Lower lobe of right lung (tissue), 2 donors: ENCODE data around the gene SAMD4B. TPM values are rescaled to one million over a fixed set of nuclear protein-coding genes. Genes with fewer than 3 reads are reported as not detected.

Source experiments
- ATAC-seq, 2 donors: fragments of 200-7000 bp; cut with Tn5 transposase; one replicate each; pipeline ENCODE4 v1.9.1; 2020 to 2022; ENCODE audit warnings: mild to moderate bottlenecking in 2 of 2, moderate library complexity in 2 of 2
- DNase-seq: peaks from one replicate; pipeline ENCODE4 v3.0.0-alpha.2; 2020
- H3K27ac ChIP-seq: fragments of 200-600 bp; one replicate; pipeline ENCODE4 v1.8.0; 2022
- H3K27me3 ChIP-seq: fragments of 200-600 bp; one replicate; pipeline ENCODE4 v1.8.0; 2022; ENCODE audit warnings: low read depth
- H3K36me3 ChIP-seq: fragments of 200-600 bp; one replicate; pipeline ENCODE4 v1.8.0; 2022; ENCODE audit warnings: mild to moderate bottlenecking
- H3K4me1 ChIP-seq: fragments of 200-600 bp; one replicate; pipeline ENCODE4 v1.8.0; 2022
- H3K4me3 ChIP-seq: fragments of 200-600 bp; one replicate; pipeline ENCODE4 v1.8.0; 2022; ENCODE audit warnings: mild to moderate bottlenecking
- H3K9me3 ChIP-seq: fragments of 200-600 bp; one replicate; pipeline ENCODE4 v1.8.0; 2022
- CTCF ChIP-seq: fragments of 200-600 bp; IDR thresholded peaks from one replicate; pipeline ENCODE4 v1.8.0; 2022; ENCODE audit warnings: antibody characterized with exemption, mild to moderate bottlenecking
- intact Hi-C: fragments of 100-400 bp; cut with DNase I; formaldehyde crosslinking; loops from one replicate; pipeline ENCODE4 v1.11.0; 2022
- total RNA-seq: library from RNA; stranded (reverse); fragmentation: NEBNext Ultra II Directional; extraction: Animal tissue kit (Norgen Biotek cat#: 25700); gene quantifications from one replicate; pipeline ENCODE4 v1.2.1, GENCODE V29; 2021
- donor health status: DM: no; HTN: yes; CAD: no; lungs with severe emphysema.

The SAMD4B gene
- total RNA-seq, 1 donor from 2014 or later: 74.4 TPM

GRCh38 chr19:39303373-39304184 lies 38.6 kb upstream of the SAMD4B start:
- no peak for TF ChIP-seq CTCF
- no peak overlapping the region for H3K27ac ChIP-seq
- no peaks in the 10 kb centered on the region for H3K9me3 ChIP-seq
- DNase-seq: no peak
- peaks cover 20% of the 10 kb centered on the region for H3K27me3 ChIP-seq
- intact Hi-C loops: no loop called here
- no peaks in the 10 kb centered on the region for H3K36me3 ChIP-seq
- H3K4me3 ChIP-seq: no peak overlapping the region
- ATAC-seq: peak in 1 of 2 donors; percentile 36
- H3K4me1 ChIP-seq: no peaks in the 10 kb centered on the region

- Histone ChIP-seq H3K27me3 (peaks cover 20% of the 10 kb centered on the region), H3K9me3 (no peaks in the 10 kb centered on the region), H3K36me3 (no peaks in the 10 kb centered on the region), H3K4me3 (no peak overlapping the region), H3K27ac (no peak overlapping the region), H3K4me1 (no peaks in the 10 kb centered on the region)
- ATAC-seq: no peak
- intact Hi-C loops: no loop called here
- TF ChIP-seq CTCF: no peak
- DNase-seq: no peak
Observed at GRCh38 chr19:39304185-39304513, 38.1 kb upstream of the SAMD4B start.

DNA sequence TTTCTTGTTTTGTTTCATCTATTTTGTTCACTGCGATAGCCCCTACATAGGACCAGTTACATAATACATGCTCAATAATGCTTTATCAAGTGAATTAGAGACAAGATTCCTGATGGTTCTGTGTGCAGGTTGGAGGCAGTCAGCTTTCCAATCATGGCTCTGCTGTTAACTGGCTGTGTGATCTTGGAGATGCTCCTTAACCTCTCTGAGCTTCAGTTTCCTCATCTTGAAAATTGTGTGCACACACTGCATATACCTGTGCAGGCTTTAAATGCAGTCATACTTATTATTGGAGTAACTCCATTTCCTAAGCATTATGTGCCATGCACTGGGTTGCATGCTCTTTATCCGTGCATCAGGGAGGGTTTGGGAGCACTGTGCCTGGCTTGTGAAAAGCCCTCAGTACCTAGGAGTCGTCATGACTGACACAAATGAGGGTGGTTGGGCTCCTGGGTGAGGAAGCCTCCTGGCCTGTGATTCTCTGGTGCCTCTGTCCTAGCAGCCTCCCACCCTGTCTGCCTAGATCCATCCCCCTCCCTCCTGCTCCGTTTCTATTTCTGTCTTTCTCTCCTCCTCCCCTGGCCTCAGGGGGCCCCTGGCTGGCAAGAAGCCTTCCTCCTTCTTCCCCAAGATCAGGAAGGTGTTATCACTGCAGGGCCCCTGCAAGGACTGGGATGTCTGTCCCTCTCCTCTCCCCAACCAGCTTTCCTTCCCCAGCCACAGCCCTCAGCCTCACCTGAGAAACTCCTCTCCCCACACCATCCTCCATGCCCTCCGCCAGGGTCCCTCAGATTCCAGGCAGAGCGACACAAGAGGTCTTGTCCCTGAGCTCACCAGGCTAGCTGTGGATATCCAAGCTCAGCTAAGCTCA lies 37.3 kb upstream of the SAMD4B start:
- no peak for TF ChIP-seq CTCF
- DNase-seq (no peak), ATAC-seq (no peak)
- H3K36me3 ChIP-seq: no peaks in the 10 kb centered on the region
- H3K4me3 ChIP-seq: no peak overlapping the region
- intact Hi-C loops: no loop called here
- H3K9me3 ChIP-seq: no peaks in the 10 kb centered on the region
- H3K27me3 ChIP-seq: peaks cover 20% of the 10 kb centered on the region
- no peak overlapping the region for H3K27ac ChIP-seq
- H3K4me1 ChIP-seq: no peaks in the 10 kb centered on the region

GRCh38 chr19:39306075-39306474 lies 36.1 kb upstream of the SAMD4B start:
- Histone ChIP-seq H3K4me1 (no peaks in the 10 kb centered on the region), H3K27ac (no peak overlapping the region), H3K27me3 (peaks cover 20% of the 10 kb centered on the region), H3K36me3 (no peaks in the 10 kb centered on the region), H3K9me3 (no peaks in the 10 kb centered on the region), H3K4me3 (no peak overlapping the region)
- intact Hi-C loops: no loop called here
- ATAC-seq: no peak
- DNase-seq: no peak
- no peak for TF ChIP-seq CTCF

DNA sequence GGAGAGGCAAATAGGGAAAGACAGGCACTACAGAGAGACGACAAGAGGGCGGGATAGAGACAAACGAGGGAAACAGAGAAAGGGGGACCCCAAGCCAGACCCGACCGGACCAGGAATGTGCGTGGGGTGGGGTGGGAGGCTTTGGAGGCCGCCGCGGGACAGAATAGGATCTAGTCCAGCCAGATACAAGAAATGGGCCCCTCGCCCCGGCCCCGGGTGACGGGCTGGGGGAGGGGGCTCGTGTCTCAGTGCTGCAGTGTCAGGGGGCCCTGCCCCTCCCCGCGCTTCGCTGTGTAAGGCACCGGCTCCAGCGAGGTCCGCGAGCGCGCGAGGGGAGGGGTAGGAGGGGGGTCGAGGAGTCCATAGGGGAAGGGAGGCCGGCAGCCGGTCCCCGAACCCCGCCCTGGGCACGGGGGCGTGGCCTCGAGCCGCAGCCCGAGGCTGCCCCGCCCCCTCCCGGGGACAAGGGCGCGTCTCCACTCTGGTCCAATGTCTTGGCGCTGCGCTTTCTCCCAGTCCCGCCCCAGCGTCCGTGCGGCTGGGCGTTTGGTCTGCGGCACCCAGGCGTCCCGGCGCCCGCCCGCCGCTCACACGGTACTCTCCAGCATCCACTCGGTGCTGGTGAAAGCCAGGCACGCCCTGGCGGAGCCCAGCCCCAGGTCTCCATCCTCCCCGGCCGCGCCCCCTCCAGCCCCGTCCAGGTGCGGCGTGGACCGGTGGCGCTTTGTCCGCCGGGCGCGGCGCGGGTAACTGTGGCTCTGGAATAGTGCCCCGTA lies 35.0 kb upstream of the SAMD4B start:
- peaks cover 20% of the 10 kb centered on the region for H3K27me3 ChIP-seq
- intact Hi-C loops: no loop called here
- H3K4me1 ChIP-seq: no peaks in the 10 kb centered on the region
- ATAC-seq (peak; percentile 88 to 94), DNase-seq (peak; percentile 64)
- TF ChIP-seq CTCF: no peak
- H3K4me3 ChIP-seq: peak overlapping the region; percentile 34
- H3K9me3 ChIP-seq: no peaks in the 10 kb centered on the region
- no peaks in the 10 kb centered on the region for H3K36me3 ChIP-seq
- H3K27ac ChIP-seq: no peak overlapping the region
